Peyer's patch (tissue), 4 donors: ENCODE results near the gene DNAJA4. TPM values are rescaled to one million over a fixed set of nuclear protein-coding genes. Genes with fewer than 3 reads are reported as not detected.
A peak's percentile ranks its signal among the peaks of the same experiment; 100 is the strongest.

Experiments used
- DNase-seq, 3 donors: peaks; one replicate each; pipeline ENCODE4 v3.0.0-alpha.2; 2017 to 2019
- H3K27ac ChIP-seq, 4 donors: fragments of 200-600 bp; sonication (generic); one replicate each; pipeline ENCODE4 v1.5.1; 2016 to 2019
- H3K27me3 ChIP-seq, 2 donors: fragments of 200-600 bp; sonication (generic); one replicate each; pipeline ENCODE4 v1.5.1; 2019
- H3K36me3 ChIP-seq, 3 donors: fragments of 200-600 bp; sonication (generic); one replicate each; pipeline ENCODE4 v1.5.1; 2016 to 2019
- H3K4me1 ChIP-seq, 4 donors: fragments of 200-600 bp; sonication (generic); one replicate each; pipeline ENCODE4 v1.5.1; 2016 to 2019
- H3K4me3 ChIP-seq, 4 donors: fragments of 200-600 bp; sonication (generic); 1 replicate in 3 of 4; 2 replicates in 1 of 4; pipeline ENCODE4 v1.5.1; 2016 to 2019; ENCODE audit warnings: mild to moderate bottlenecking in 1 of 4
- H3K9me3 ChIP-seq, 4 donors: fragments of 200-600 bp; sonication (generic); one replicate each; pipeline ENCODE4 v1.5.1; 2016 to 2019; ENCODE audit warnings: mild to moderate bottlenecking in 1 of 4
- POLR2A ChIP-seq, 2 donors: fragments of 450-650 bp; IDR thresholded peaks; one replicate each; pipeline ENCODE4 v1.5.1; 2017; ENCODE audit warnings: antibody characterized with exemption in 2 of 2, mild to moderate bottlenecking in 2 of 2, moderate library complexity in 2 of 2
- total RNA-seq, 4 donors: library from RNA; depleted of rRNA; stranded (reverse); fragments of >200 nt; gene quantifications; one replicate each; pipeline ENCODE4 v1.1.0, GENCODE V29; 2016
- TF ChIP-seq, protein P1 (sequence below), 6 experiments: fragments of 450-650 bp in 4 of 6; fragments of 200-600 bp in 2 of 6; sonication (generic) in 1 of 6; IDR thresholded peaks; one replicate each; pipeline ENCODE4 v1.5.1; 2017 to 2019; ENCODE audit warnings: antibody characterized with exemption in 6 of 6, mild to moderate bottlenecking in 3 of 6, moderate library complexity in 1 of 6

DNAJA4 gene
- total RNA-seq, 4 donors from 2014 or later, result 25.6 to 48.9 (median 33.5) TPM

DNA sequence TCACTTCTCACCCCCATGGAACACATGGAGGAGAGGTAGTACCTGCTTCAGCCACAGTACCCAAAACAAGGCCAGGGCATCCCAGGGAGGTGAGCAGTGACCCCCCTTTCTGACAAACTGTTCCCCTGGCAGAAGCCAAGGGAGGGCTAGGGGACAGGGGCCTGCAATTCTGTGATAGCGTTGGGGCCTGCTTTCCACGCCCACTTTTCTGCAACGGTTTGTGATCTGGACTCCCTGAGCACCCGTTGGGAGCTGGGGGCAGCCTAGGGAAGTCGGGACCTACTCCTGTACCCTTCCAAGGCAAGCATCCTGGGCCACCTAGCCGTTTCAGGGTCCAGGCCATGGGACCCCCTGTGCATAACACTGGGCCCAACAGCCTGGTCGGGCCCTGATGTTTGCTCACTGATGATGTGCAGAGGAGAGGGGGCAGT, 996 bp upstream of the DNAJA4 start:
- TF ChIP-seq POLR2A (IDR thresholded peaks at IDR 0.05), result no peak
- TF ChIP-seq, protein P1, sequence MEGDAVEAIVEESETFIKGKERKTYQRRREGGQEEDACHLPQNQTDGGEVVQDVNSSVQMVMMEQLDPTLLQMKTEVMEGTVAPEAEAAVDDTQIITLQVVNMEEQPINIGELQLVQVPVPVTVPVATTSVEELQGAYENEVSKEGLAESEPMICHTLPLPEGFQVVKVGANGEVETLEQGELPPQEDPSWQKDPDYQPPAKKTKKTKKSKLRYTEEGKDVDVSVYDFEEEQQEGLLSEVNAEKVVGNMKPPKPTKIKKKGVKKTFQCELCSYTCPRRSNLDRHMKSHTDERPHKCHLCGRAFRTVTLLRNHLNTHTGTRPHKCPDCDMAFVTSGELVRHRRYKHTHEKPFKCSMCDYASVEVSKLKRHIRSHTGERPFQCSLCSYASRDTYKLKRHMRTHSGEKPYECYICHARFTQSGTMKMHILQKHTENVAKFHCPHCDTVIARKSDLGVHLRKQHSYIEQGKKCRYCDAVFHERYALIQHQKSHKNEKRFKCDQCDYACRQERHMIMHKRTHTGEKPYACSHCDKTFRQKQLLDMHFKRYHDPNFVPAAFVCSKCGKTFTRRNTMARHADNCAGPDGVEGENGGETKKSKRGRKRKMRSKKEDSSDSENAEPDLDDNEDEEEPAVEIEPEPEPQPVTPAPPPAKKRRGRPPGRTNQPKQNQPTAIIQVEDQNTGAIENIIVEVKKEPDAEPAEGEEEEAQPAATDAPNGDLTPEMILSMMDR (IDR thresholded peaks at IDR 0.05), result no peak
- no peaks in the 10 kb centered on the region for H3K9me3 ChIP-seq
- DNase-seq, result no peak
- peaks cover 0 to 14% (median 4%) of the 10 kb centered on the region in 4 donors for H3K4me1 ChIP-seq
- no peaks in the 10 kb centered on the region for H3K27me3 ChIP-seq
- no peaks in the 10 kb centered on the region for H3K36me3 ChIP-seq
- H3K4me3 ChIP-seq, result no peak overlapping the region
- peak overlapping the region in 1 of 4 donors; percentile 86 for H3K27ac ChIP-seq

DNA sequence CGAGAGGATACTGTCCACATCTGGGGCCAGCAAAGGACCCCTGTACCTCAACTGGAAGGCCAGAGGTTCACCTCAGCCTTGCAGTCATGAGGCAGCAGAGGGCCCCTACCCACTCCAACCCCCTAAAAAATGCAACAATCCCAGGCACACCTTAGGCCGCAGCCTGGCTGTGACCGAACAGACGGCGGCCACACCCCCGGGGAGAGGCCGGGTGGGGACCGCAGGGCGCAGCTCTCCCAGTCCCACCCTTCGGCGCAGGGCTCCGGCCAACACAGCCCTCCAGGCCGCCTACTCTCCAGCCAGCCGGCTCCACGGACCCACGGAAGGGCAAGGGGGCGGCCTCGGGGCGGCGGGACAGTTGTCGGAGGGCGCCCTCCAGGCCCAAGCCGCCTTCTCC, 457 bp upstream of the DNAJA4 start:
- peak in 1 of 3 donors; percentile 70 for DNase-seq
- H3K27ac ChIP-seq, result peak overlapping the region; percentile 44 to 86 (median 78)
- TF ChIP-seq POLR2A (IDR thresholded peaks at IDR 0.05), result no peak
- TF ChIP-seq, protein P1 (IDR thresholded peaks at IDR 0.05), result no peak

DNA sequence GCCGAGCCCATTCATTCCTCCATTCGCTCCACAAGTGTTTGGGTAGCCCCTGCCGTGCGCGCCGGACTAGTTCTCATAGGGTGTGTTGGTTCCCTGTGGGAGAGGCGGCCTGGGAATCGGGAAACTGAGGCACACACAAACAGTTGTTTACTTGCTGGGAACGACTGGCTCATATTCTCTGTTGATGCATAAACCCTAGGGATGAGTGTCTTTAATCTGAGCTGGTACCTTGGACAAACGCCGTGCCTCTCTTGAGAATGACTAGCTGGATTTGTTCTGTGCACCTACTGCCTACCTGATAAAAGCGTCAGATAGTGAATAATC, 737 bp downstream of the DNAJA4 start:
- H3K27me3 ChIP-seq, result no peaks in the 10 kb centered on the region
- no peaks in the 10 kb centered on the region for H3K9me3 ChIP-seq
- peak overlapping the region; percentile 61 to 72 (median 62) for H3K4me3 ChIP-seq
- no peaks in the 10 kb centered on the region for H3K36me3 ChIP-seq
- H3K4me1 ChIP-seq, result peaks cover 0 to 14% (median 4%) of the 10 kb centered on the region in 4 donors
- DNase-seq, result no peak
- peak overlapping the region; percentile 44 to 86 (median 78) for H3K27ac ChIP-seq
- no peak for TF ChIP-seq POLR2A (IDR thresholded peaks at IDR 0.05)
- TF ChIP-seq, protein P1 (IDR thresholded peaks at IDR 0.05), result no peak

More for the DNA sequence above, 457 bp upstream of the DNAJA4 start:
- Histone ChIP-seq H3K9me3 (no peaks in the 10 kb centered on the region), H3K4me1 (peaks cover 0 to 14% (median 4%) of the 10 kb centered on the region in 4 donors), H3K27me3 (no peaks in the 10 kb centered on the region), H3K36me3 (no peaks in the 10 kb centered on the region), H3K4me3 (peak overlapping the region; percentile 61 to 72 (median 62))

DNA sequence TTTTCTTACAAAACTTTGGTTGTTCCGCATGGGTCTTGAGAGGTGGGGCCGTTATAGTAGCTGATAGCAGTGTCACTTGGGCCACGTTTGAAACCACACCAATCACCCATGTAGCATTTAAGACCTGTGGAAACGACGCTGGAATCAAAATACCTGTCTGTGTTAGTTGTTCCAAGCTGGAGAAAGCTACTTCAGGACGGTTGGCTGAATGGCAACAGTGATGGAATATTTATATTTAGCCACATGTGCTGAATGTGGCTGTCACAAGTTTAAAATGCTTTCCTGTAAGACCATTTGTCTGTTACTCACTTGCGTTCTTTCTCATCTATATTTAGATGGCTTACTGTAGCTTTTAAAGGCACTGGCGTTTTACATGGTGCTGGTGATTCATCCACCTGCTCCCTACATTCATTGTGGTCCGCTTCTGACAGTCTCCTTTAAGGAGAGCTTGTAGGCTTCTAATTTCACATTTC, 1.4 kb downstream of the DNAJA4 start:
- Histone ChIP-seq H3K4me3 (no peak overlapping the region), H3K27ac (peak overlapping the region in 1 of 4 donors; percentile 82), H3K36me3 (peaks cover 0 to 3% (median 0%) of the 10 kb centered on the region in 3 donors), H3K27me3 (no peaks in the 10 kb centered on the region), H3K9me3 (no peaks in the 10 kb centered on the region), H3K4me1 (peaks cover 0 to 14% (median 4%) of the 10 kb centered on the region in 4 donors)
- DNase-seq, result no peak
- TF ChIP-seq, protein P1 (IDR thresholded peaks at IDR 0.05), result no peak

DNA sequence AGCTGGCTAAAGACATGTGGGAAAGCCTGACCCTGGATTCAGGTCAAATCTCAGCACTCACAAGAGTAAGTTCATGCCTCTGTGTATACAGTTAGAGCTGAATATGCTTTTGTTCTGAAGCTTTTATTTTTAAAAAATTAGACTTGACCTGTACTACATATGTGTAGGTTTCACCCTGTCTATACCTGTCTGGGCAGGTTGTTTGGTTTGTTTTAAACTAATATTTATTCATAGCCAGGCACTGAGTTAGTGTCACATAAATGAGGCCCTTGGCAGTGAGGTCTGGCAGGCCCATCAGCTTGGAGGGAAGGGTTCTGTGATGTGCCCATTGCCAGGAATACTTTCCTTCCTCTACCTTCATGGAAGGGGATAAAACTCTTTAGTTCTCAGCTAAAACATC, 1.9 kb downstream of the DNAJA4 start:
- Histone ChIP-seq H3K27ac (peak overlapping the region in 1 of 4 donors; percentile 21), H3K4me1 (peaks cover 0 to 14% (median 4%) of the 10 kb centered on the region in 4 donors), H3K36me3 (peaks cover 0 to 7% (median 0%) of the 10 kb centered on the region in 3 donors), H3K4me3 (no peak overlapping the region), H3K27me3 (no peaks in the 10 kb centered on the region), H3K9me3 (no peaks in the 10 kb centered on the region)
- TF ChIP-seq, protein P1 (IDR thresholded peaks at IDR 0.05), result no peak
- no peak for TF ChIP-seq POLR2A (IDR thresholded peaks at IDR 0.05)
- DNase-seq, result no peak
